ENCODE results near the gene PARD6B.

DNA sequence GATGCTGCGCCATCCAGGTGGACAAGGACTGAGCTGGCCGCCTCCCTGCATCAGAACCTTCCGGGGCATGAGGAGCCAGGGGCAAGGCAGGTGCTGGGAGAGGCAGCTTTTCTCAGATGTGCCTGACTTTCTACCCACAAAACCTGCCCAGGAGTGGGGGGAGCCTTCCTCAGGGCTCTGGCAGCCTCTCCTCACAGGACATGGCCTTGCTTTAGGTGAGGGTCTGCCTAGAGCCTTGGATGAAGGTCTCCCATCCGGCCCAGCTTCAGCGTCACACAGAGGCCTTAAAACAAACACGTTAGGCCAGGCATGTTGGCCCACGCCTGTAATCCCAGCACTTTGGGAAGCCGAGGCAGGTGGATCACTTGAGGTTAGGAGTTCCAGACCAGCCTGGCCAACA is 70.9 kb downstream of the PARD6B start:
- TF ChIP-seq GATA3 (IDR thresholded peaks at IDR 0.05; ENCODE audit: low read depth, low read length) (no peak), GATA2 (IDR thresholded peaks at IDR 0.05; ENCODE audit: low read depth, low read length) (no peak)
